ENCODE measurements around the gene CYP4F8.

DNA sequence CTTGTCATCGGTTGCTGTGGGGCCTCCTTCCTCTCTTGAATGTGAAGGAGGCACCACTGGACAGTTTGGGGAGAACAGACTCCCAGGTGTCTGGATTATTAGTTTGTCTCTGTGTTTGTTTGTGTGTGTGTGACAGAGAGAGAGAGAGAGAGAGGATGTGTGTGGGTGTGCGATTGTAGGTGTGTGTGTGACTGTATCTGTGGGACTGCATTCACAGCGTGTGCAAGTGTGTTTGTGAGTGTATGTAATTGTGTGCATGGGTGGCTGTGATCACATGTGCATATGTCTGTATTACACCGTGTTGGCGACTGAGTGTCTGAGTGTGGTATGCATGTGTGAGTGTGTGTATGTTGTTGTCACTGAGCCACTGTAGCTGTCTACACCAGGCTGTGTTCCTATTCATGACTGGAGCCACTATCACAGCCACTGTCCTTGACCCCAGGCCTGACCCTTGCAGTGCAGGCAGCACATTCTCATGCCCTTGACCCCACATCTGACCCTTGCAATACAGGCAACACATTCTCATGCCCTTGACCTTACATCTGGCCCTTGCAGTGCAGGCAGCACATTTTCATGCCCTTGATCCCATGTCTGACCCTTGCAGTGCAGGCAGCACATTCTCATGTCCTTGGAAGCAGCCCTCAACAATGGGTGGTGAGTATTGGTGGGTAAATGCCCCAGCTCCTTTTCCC is 25.1 kb upstream of the CYP4F8 start:
- TF ChIP-seq, protein P1, sequence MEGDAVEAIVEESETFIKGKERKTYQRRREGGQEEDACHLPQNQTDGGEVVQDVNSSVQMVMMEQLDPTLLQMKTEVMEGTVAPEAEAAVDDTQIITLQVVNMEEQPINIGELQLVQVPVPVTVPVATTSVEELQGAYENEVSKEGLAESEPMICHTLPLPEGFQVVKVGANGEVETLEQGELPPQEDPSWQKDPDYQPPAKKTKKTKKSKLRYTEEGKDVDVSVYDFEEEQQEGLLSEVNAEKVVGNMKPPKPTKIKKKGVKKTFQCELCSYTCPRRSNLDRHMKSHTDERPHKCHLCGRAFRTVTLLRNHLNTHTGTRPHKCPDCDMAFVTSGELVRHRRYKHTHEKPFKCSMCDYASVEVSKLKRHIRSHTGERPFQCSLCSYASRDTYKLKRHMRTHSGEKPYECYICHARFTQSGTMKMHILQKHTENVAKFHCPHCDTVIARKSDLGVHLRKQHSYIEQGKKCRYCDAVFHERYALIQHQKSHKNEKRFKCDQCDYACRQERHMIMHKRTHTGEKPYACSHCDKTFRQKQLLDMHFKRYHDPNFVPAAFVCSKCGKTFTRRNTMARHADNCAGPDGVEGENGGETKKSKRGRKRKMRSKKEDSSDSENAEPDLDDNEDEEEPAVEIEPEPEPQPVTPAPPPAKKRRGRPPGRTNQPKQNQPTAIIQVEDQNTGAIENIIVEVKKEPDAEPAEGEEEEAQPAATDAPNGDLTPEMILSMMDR (IDR thresholded peaks at IDR 0.05; ENCODE audit: insufficient read depth, low read length, poor library complexity, severe bottlenecking) = no peak
- TF ChIP-seq EZH2phosphoT487 (conservative IDR thresholded peaks at IDR 0.05; ENCODE audit: low read length) = no peak
